ENCODE data around the gene RANBP9. TPM values are rescaled to one million over a fixed set of nuclear protein-coding genes. Genes with fewer than 3 reads are reported as not detected.
A peak's percentile ranks its signal among the peaks of the same experiment; 100 is the strongest.

Gene RANBP9
- polyA plus RNA-seq, 3 donors = 1.8 to 26.1 (median 2.0) TPM

DNA sequence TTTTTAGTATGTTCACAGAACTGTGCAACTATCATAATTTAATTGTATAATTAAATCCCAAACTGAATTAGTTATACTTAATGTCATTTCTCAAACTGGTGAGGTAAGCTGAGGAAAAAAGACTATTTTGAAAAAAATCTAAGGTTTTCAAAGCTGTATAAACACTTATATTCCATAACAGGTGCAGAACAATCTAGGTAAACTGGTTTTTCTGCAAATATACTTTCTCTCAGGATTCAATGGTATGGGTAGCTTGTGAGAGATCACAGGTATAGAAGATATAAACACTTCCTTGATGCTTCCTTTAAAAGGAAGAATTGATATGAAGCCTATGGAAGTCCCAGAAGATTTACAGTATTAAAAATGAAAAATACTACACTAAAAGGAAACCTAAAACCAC, 62.8 kb downstream of the RANBP9 start:
- H3K4me2 ChIP-seq (replicated peaks; ENCODE audit: extremely low read depth, low read length, poor library complexity, severe bottlenecking) = no peak overlapping the region
- Mint-ChIP-seq H3K27ac (peak overlapping the region in 2 of 7 donors; percentile 6 to 18), H3K4me1 (peaks cover 6% of the 10 kb centered on the region), H3K36me3 (peaks cover 28 to 42% of the 10 kb centered on the region in 2 donors), H3K9me3 (peaks cover 0 to 3% (median 0%) of the 10 kb centered on the region in 7 donors), H3K27me3 (ENCODE audit: low read depth in 3 of 3) (no peaks in the 10 kb centered on the region), H3K4me3 (no peak overlapping the region)
- H2AFZ ChIP-seq (ENCODE audit: insufficient read depth, low read depth, low read length, poor library complexity, severe bottlenecking) = no peak overlapping the region
- no peaks in the 10 kb centered on the region for H3K9me3 ChIP-seq (replicated peaks in 1 of 2; ENCODE audit: control insufficient read depth in 1 of 2, insufficient read depth in 1 of 2, low read length in 2 of 2)
- intact Hi-C loops (cut with micrococcal nuclease) = no loop called here
- H3K27ac ChIP-seq (ENCODE audit: low read depth in 1 of 2, low read length in 2 of 2) = no peak overlapping the region
- H3K4me3 ChIP-seq (replicated peaks in 1 of 3; ENCODE audit: low read depth in 2 of 3, low read length in 3 of 3) = no peak overlapping the region
- TF ChIP-seq CTCF (IDR thresholded peaks at IDR 0.05) = no peak
- H3K4me1 ChIP-seq (ENCODE audit: control insufficient read depth in 1 of 2, insufficient read depth in 2 of 2, low read length in 2 of 2) = peaks cover 0 to 7% of the 10 kb centered on the region in 2 donors
- DNase-seq = no peak
- peaks cover 11 to 41% of the 10 kb centered on the region in 2 donors for H3K36me3 ChIP-seq (replicated peaks in 1 of 2; ENCODE audit: control insufficient read depth in 1 of 2, insufficient read depth in 2 of 2, low read length in 2 of 2)
- H3K9ac ChIP-seq (ENCODE audit: insufficient read depth, low read length, poor library complexity, severe bottlenecking) = no peak overlapping the region
- peaks cover 25% of the 10 kb centered on the region for H3K79me2 ChIP-seq (ENCODE audit: insufficient read depth, low read length)
- H3K27me3 ChIP-seq (ENCODE audit: control insufficient read depth in 2 of 2, insufficient read depth in 2 of 2, low read length in 2 of 2) = no peaks in the 10 kb centered on the region
- H4K20me1 ChIP-seq (ENCODE audit: insufficient read depth, low read length) = peaks cover 4% of the 10 kb centered on the region

DNA sequence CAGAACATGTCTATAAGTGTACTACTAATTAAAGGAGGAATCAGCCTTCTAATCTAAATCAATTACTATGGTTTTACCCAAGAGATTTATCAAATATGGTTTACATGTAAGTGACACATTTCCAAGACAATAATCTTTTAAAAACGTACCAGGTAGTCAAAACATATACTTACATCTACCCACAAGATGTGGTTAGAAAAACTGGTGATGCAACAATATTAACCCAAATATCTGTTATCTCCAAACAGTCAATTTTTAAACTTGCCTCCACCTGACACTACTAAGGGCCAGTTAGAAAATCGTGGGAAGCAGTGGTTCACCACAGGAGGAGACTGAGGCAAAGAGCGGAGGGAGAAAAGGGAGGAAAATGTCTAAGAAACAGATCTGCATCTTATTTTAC, 68.5 kb downstream of the RANBP9 start:
- H3K9me3 Mint-ChIP-seq = no peaks in the 10 kb centered on the region
- DNase-seq = no peak
- no peak overlapping the region for H3K27ac Mint-ChIP-seq
- Histone ChIP-seq H3K27me3 (ENCODE audit: control insufficient read depth in 2 of 2, insufficient read depth in 2 of 2, low read length in 2 of 2) (no peaks in the 10 kb centered on the region), H3K27ac (ENCODE audit: low read depth in 1 of 2, low read length in 2 of 2) (no peak overlapping the region), H3K4me2 (replicated peaks; ENCODE audit: extremely low read depth, low read length, poor library complexity, severe bottlenecking) (no peak overlapping the region), H3K9me3 (replicated peaks in 1 of 2; ENCODE audit: control insufficient read depth in 1 of 2, insufficient read depth in 1 of 2, low read length in 2 of 2) (no peaks in the 10 kb centered on the region), H3K4me1 (ENCODE audit: control insufficient read depth in 1 of 2, insufficient read depth in 2 of 2, low read length in 2 of 2) (peaks cover 9 to 14% of the 10 kb centered on the region in 2 donors), H3K9ac (ENCODE audit: insufficient read depth, low read length, poor library complexity, severe bottlenecking) (no peak overlapping the region), H4K20me1 (ENCODE audit: insufficient read depth, low read length) (no peaks in the 10 kb centered on the region), H2AFZ (ENCODE audit: insufficient read depth, low read depth, low read length, poor library complexity, severe bottlenecking) (no peak overlapping the region), H3K4me3 (replicated peaks in 1 of 3; ENCODE audit: low read depth in 2 of 3, low read length in 3 of 3) (no peak overlapping the region), H3K36me3 (replicated peaks in 1 of 2; ENCODE audit: control insufficient read depth in 1 of 2, insufficient read depth in 2 of 2, low read length in 2 of 2) (peaks cover 21 to 59% of the 10 kb centered on the region in 2 donors), H3K79me2 (ENCODE audit: insufficient read depth, low read length) (peaks cover 23% of the 10 kb centered on the region)
- WGBS (ENCODE audit: insufficient coverage) = no CpG with 5 or more reads among the region's 3 CpGs
- intact Hi-C loops (cut with micrococcal nuclease) = no loop called here
- H3K27me3 Mint-ChIP-seq (ENCODE audit: low read depth in 3 of 3) = no peaks in the 10 kb centered on the region
- H3K4me3 Mint-ChIP-seq = no peak overlapping the region
- peaks cover 19% of the 10 kb centered on the region for H3K4me1 Mint-ChIP-seq
- TF ChIP-seq CTCF (IDR thresholded peaks at IDR 0.05) = no peak
- peaks cover 27 to 37% of the 10 kb centered on the region in 2 donors for H3K36me3 Mint-ChIP-seq

Measured in CD14-positive monocyte (primary cell).